SK-N-SH (cell line): Measurements from ENCODE around the gene NCAPD3. TPM values are rescaled to one million over a fixed set of nuclear protein-coding genes. Genes with fewer than 3 reads are reported as not detected.

Experiments
- CTCF ChIA-PET: fragments of 300-600, 350-600 bp; formaldehyde crosslinking; extraction: SDS; loops from one replicate; lab custom pipeline; 2021; lab: Yijun Ruan, JAX
- POLR2A ChIA-PET: fragments of 350-600 bp; sonication (Branson Sonifier 250); formaldehyde crosslinking; extraction: SDS; loops from one replicate; lab custom pipeline; 2020; ENCODE audit warnings: antibody characterized with exemption, inconsistent platforms; lab: Yijun Ruan, JAX
- DNase-seq: peaks from one replicate; pipeline ENCODE4 v3.0.0; 2012
- H2AFZ ChIP-seq: fragments of 200-600 bp; sonication (generic); 2 replicates; pipeline ENCODE4 v1.8.1; 2016; ENCODE audit warnings: antibody characterized with exemption, mild to moderate bottlenecking, low read depth
- H3F3A ChIP-seq: fragments of 200-600 bp; sonication (generic); replicated peaks from 2 replicates; pipeline ENCODE3; 2016; ENCODE audit warnings: antibody characterized with exemption, mild to moderate bottlenecking; ENCODE audit not compliant: insufficient read depth
- H3K27ac ChIP-seq, 2 experiments: fragments of 200-500 bp in 1 of 2; fragments of 200-600 bp in 1 of 2; sonication (Bioruptor generic) in 1 of 2; sonication (generic), shearing (Covaris generic) in 1 of 2; 2 replicates each; pipeline versions ENCODE4 v1.5.1 to v1.6.1; 2014 to 2016; ENCODE audit warnings: low read depth in 2 of 2, inconsistent platforms in 1 of 2, low read length in 1 of 2, mild to moderate bottlenecking in 1 of 2, mixed read lengths in 1 of 2
- H3K27me3 ChIP-seq: fragments of 200-600 bp; sonication (generic), shearing (Covaris generic); 2 replicates; pipeline ENCODE4 v1.6.1; 2016; ENCODE audit warnings: mixed run types; ENCODE audit not compliant: insufficient read depth
- H3K36me3 ChIP-seq, 2 experiments: fragments of 200-500 bp in 1 of 2; fragments of 200-600 bp in 1 of 2; sonication (Bioruptor generic) in 1 of 2; sonication (generic) in 1 of 2; replicated peaks in 1 of 2; 2 replicates each; pipeline versions ENCODE3 to v1.5.1; 2014 to 2016; ENCODE audit warnings: low read length in 1 of 2, mild to moderate bottlenecking in 1 of 2; ENCODE audit not compliant: insufficient read depth in 2 of 2, control insufficient read depth in 1 of 2
- H3K4me1 ChIP-seq, 2 experiments: fragments of 200-500 bp in 1 of 2; fragments of 200-600 bp in 1 of 2; sonication (Bioruptor generic) in 1 of 2; sonication (generic), shearing (Covaris generic) in 1 of 2; 2 replicates each; pipeline versions ENCODE4 v1.5.1 to v1.6.1; 2014 to 2016; ENCODE audit warnings: low read depth in 1 of 2, low read length in 1 of 2, mixed run types in 1 of 2; ENCODE audit not compliant: insufficient read depth in 2 of 2, control insufficient read depth in 1 of 2
- H3K4me2 ChIP-seq: fragments of 200-600 bp; sonication (generic), shearing (Covaris generic); 2 replicates; pipeline ENCODE4 v1.6.1; 2017; ENCODE audit warnings: mixed run types
- H3K4me3 ChIP-seq, 2 experiments: fragments of 200-500 bp in 1 of 2; fragments of 200-600 bp in 1 of 2; sonication (Bioruptor generic) in 1 of 2; sonication (generic), shearing (Covaris generic) in 1 of 2; 2 replicates each; pipeline versions ENCODE4 v1.5.1 to v1.8.1; 2014 to 2016; ENCODE audit warnings: low read depth in 2 of 2, inconsistent platforms in 1 of 2, low read length in 1 of 2, mild to moderate bottlenecking in 1 of 2, mixed read lengths in 1 of 2, moderate library complexity in 1 of 2
- H3K79me2 ChIP-seq: fragments of 200-600 bp; sonication (generic); 2 replicates; pipeline ENCODE4 v1.8.1; 2017; ENCODE audit warnings: mild to moderate bottlenecking; ENCODE audit not compliant: insufficient read depth
- H3K9ac ChIP-seq: fragments of 200-600 bp; sonication (generic); 2 replicates; pipeline ENCODE4 v1.6.1; 2017; ENCODE audit warnings: mixed run types
- H3K9me2 ChIP-seq: fragments of 200-600 bp; sonication (generic); 2 replicates; pipeline ENCODE4 v1.6.1; 2017; ENCODE audit warnings: mixed run types
- H3K9me3 ChIP-seq: fragments of 200-600 bp; sonication (generic); 2 replicates; pipeline ENCODE4 v1.6.1; 2017; ENCODE audit warnings: mixed run types, mild to moderate bottlenecking, moderate library complexity
- H4K20me1 ChIP-seq: fragments of 200-600 bp; sonication (generic); 2 replicates; pipeline ENCODE4 v1.6.1; 2017; ENCODE audit warnings: mild to moderate bottlenecking, mixed run types; ENCODE audit not compliant: insufficient read depth
- EP300 ChIP-seq, 2 experiments: IDR thresholded peaks; 2 replicates each; pipeline versions ENCODE4 v1.4.0 to v1.6.1; 2012; ENCODE audit warnings: borderline replicate concordance in 1 of 2, low read depth in 1 of 2, low read length in 1 of 2
- EZH2phosphoT487 ChIP-seq: fragments of 200-600 bp; sonication (generic); IDR thresholded peaks from 2 replicates; pipeline ENCODE4 v1.6.1; 2017; ENCODE audit warnings: low read depth, mixed run types, mild to moderate bottlenecking, antibody characterized with exemption, moderate library complexity, borderline replicate concordance
- FOSL2 ChIP-seq: IDR thresholded peaks from 2 replicates; pipeline ENCODE4 v1.4.0; 2012; ENCODE audit warnings: low read depth, mild to moderate bottlenecking, moderate library complexity, borderline replicate concordance
- GATA2 ChIP-seq: sonication (generic); formaldehyde crosslinking; IDR thresholded peaks from 2 replicates; pipeline ENCODE4 v1.5.0; 2020; ENCODE audit warnings: mild to moderate bottlenecking, missing genetic modification reagents
- JUND ChIP-seq: IDR thresholded peaks from 2 replicates; pipeline ENCODE4 v1.4.0; 2012
- MEF2A ChIP-seq: IDR thresholded peaks from 2 replicates; pipeline ENCODE4 v1.4.0; 2012; ENCODE audit warnings: low read depth, borderline replicate concordance
- NRF1 ChIP-seq: IDR thresholded peaks from 2 replicates; pipeline ENCODE4 v1.6.1; 2012; ENCODE audit warnings: low read depth, mild to moderate bottlenecking, low read length
- RAD21 ChIP-seq: IDR thresholded peaks from 2 replicates; pipeline ENCODE4 v1.6.1; 2012; ENCODE audit warnings: mild to moderate bottlenecking, low read length
- RCOR1 ChIP-seq: fragments of 150-350 bp; IDR thresholded peaks from 2 replicates; pipeline ENCODE4 v1.6.1; 2017; ENCODE audit warnings: antibody characterized with exemption, low read length
- RXRA ChIP-seq: IDR thresholded peaks from 2 replicates; pipeline ENCODE4 v1.4.0; 2012; ENCODE audit warnings: low read depth, mild to moderate bottlenecking, borderline replicate concordance
- SIN3A ChIP-seq: IDR thresholded peaks from 2 replicates; pipeline ENCODE4 v1.6.1; 2012; ENCODE audit warnings: low read depth, mild to moderate bottlenecking, low read length, moderate library complexity, borderline replicate concordance
- TAF1 ChIP-seq: IDR thresholded peaks from 2 replicates; pipeline ENCODE4 v1.6.1; 2012; ENCODE audit warnings: low read depth, mild to moderate bottlenecking, low read length, moderate library complexity, borderline replicate concordance
- TCF12 ChIP-seq: IDR thresholded peaks from 2 replicates; pipeline ENCODE4 v1.4.0; 2012
- YY1 ChIP-seq: IDR thresholded peaks from 2 replicates; pipeline ENCODE4 v1.4.0; 2012; ENCODE audit warnings: low read depth, mild to moderate bottlenecking
- WGBS: methylation state at CpG from one replicate; pipeline ENCODE4 v1.1.6; 2017; ENCODE audit warnings: low lambda C conversion rate; 5-methylcytosine and 5-hydroxymethylcytosine counted together
- polyA plus RNA-seq, 3 experiments: library from polyadenylated mRNA; depleted of rRNA; stranded (reverse); fragments of >200 nt; gene quantifications; 2 replicates each; pipeline ENCODE4 v1.2.3, GENCODE V29; 2012
- TF ChIP-seq, protein P1 (sequence below): fragments of 200-600 bp; sonication (generic); IDR thresholded peaks from 2 replicates; pipeline ENCODE4 v1.6.1; 2017; ENCODE audit warnings: antibody characterized with exemption, mild to moderate bottlenecking, moderate library complexity
- TF ChIP-seq, protein P2 (sequence below): fragments of 150-350 bp; IDR thresholded peaks from 2 replicates; pipeline ENCODE4 v1.6.1; 2017; ENCODE audit warnings: antibody characterized with exemption, low read length, low read depth, borderline replicate concordance
- TF ChIP-seq, protein P3 (sequence below): IDR thresholded peaks from 2 replicates; pipeline ENCODE4 v1.4.0; 2012; ENCODE audit warnings: low read depth, borderline replicate concordance
- TF ChIP-seq, protein P4 (sequence below): IDR thresholded peaks from 2 replicates; pipeline ENCODE4 v1.4.0; 2012; ENCODE audit warnings: low read depth

The NCAPD3 gene
- polyA plus RNA-seq, 1 of the 3 experiments (the other 2 are of a cell fraction) = 19.5 TPM

DNA sequence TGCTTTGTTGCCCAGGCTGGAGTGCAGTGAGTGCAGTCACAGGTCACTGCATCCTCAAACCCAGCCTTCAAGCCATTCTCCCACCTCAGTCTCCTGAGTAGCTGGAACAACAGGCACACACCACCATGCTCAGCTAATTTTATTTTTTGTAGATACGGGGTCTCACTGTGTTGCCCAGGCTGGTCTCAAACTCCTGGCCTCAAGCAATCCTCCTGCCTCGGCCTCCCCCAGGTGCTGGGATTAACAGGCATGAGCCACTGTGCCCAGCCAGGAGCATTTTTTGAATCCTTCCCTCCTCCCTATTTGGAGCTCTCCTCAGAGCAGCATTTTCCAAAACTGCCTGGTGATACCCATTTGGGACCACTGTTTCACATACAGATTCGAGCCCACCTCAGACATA lies 77.2 kb downstream of the NCAPD3 start:
- no peak overlapping the region for H3K4me3 ChIP-seq
- H3K36me3 ChIP-seq = peaks cover 40 to 54% of the 10 kb centered on the region in 2 experiments
- no peaks in the 10 kb centered on the region for H3K9me2 ChIP-seq
- H3F3A ChIP-seq = no peaks in the 10 kb centered on the region
- 100% methylated on average over 3 of the region's 3 CpGs for WGBS
- TF ChIP-seq, protein P1, sequence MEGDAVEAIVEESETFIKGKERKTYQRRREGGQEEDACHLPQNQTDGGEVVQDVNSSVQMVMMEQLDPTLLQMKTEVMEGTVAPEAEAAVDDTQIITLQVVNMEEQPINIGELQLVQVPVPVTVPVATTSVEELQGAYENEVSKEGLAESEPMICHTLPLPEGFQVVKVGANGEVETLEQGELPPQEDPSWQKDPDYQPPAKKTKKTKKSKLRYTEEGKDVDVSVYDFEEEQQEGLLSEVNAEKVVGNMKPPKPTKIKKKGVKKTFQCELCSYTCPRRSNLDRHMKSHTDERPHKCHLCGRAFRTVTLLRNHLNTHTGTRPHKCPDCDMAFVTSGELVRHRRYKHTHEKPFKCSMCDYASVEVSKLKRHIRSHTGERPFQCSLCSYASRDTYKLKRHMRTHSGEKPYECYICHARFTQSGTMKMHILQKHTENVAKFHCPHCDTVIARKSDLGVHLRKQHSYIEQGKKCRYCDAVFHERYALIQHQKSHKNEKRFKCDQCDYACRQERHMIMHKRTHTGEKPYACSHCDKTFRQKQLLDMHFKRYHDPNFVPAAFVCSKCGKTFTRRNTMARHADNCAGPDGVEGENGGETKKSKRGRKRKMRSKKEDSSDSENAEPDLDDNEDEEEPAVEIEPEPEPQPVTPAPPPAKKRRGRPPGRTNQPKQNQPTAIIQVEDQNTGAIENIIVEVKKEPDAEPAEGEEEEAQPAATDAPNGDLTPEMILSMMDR = no peak
- TF ChIP-seq GATA2 (CRISPR knock-in tag) = no peak
- no peak for TF ChIP-seq RAD21
- no peak for TF ChIP-seq MEF2A
- TF ChIP-seq TCF12 = no peak
- TF ChIP-seq, protein P2, sequence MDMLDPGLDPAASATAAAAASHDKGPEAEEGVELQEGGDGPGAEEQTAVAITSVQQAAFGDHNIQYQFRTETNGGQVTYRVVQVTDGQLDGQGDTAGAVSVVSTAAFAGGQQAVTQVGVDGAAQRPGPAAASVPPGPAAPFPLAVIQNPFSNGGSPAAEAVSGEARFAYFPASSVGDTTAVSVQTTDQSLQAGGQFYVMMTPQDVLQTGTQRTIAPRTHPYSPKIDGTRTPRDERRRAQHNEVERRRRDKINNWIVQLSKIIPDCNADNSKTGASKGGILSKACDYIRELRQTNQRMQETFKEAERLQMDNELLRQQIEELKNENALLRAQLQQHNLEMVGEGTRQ = no peak
- TF ChIP-seq, protein P3, sequence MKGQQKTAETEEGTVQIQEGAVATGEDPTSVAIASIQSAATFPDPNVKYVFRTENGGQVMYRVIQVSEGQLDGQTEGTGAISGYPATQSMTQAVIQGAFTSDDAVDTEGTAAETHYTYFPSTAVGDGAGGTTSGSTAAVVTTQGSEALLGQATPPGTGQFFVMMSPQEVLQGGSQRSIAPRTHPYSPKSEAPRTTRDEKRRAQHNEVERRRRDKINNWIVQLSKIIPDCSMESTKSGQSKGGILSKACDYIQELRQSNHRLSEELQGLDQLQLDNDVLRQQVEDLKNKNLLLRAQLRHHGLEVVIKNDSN = no peak
- no peak for TF ChIP-seq FOSL2
- TF ChIP-seq TAF1 = no peak
- TF ChIP-seq NRF1 = no peak
- no peak for TF ChIP-seq RXRA
- TF ChIP-seq, protein P4, sequence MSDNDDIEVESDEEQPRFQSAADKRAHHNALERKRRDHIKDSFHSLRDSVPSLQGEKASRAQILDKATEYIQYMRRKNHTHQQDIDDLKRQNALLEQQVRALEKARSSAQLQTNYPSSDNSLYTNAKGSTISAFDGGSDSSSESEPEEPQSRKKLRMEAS = no peak
- no peak for DNase-seq
- ChIA-PET CTCF (interaction anchor here (1.0 to 1.8 kb wide), 3 partner anchors 96 to 219 kb away, joined by 4 to 8 read pairs (median 6); no protein-coding TSS in a partner anchor), POLR2A (no interaction called here)
- H3K4me2 ChIP-seq = no peak overlapping the region
- H3K9me3 ChIP-seq = no peaks in the 10 kb centered on the region
- H3K79me2 ChIP-seq = no peaks in the 10 kb centered on the region
- 0 out of 2 replicates have a peak, but pooled peaks cover 2% of the 10 kb centered on the region for H4K20me1 ChIP-seq
- no peak overlapping the region for H2AFZ ChIP-seq
- no peaks in the 10 kb centered on the region; a peak in 1 of 4 replicates for H3K4me1 ChIP-seq
- no peaks in the 10 kb centered on the region for H3K27me3 ChIP-seq
- no peak overlapping the region for H3K9ac ChIP-seq
- H3K27ac ChIP-seq = no peak overlapping the region

DNA sequence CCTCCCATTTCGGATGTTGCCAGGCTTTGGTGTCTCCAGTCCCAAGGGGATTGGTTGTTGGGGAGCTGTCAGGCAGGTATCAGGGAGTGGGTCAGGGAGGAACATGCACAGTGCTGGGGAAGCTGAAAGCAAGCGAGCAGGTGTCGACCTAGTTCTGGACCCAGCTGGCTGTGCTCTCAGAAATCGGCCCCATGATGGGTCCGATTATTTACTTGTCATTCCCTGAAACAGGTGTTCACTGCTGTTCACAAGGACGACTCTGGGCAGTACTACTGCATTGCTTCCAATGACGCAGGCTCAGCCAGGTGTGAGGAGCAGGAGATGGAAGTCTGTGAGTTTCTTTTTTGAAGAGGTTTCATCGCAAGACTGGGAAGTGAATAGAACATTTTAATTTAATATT lies 78.1 kb downstream of the NCAPD3 start:
- WGBS = 96% methylated on average over 8 of the region's 8 CpGs
- Histone ChIP-seq H2AFZ (no peak overlapping the region), H3F3A (no peaks in the 10 kb centered on the region), H3K4me2 (no peak overlapping the region), H3K9me2 (no peaks in the 10 kb centered on the region), H3K36me3 (peaks cover 40 to 50% of the 10 kb centered on the region in 2 experiments), H3K9me3 (no peaks in the 10 kb centered on the region), H3K4me3 (no peak overlapping the region), H3K4me1 (no peaks in the 10 kb centered on the region; a peak in 1 of 4 replicates), H3K27ac (no peak overlapping the region), H3K27me3 (no peaks in the 10 kb centered on the region), H3K79me2 (no peaks in the 10 kb centered on the region), H3K9ac (no peak overlapping the region), H4K20me1 (0 out of 2 replicates have a peak, but pooled peaks cover 2% of the 10 kb centered on the region)
- DNase-seq = no peak
- ChIA-PET POLR2A (no interaction called here), CTCF (interaction anchor here (1.8 kb wide), 1 partner anchor 95 kb away, joined by 8 read pairs; no protein-coding TSS in a partner anchor)
- TF ChIP-seq RXRA (no peak), JUND (no peak), EP300 (IDR thresholded peaks at IDR 0.05; ENCODE audit: borderline replicate concordance in 1 of 2, low read depth in 1 of 2, low read length in 1 of 2) (no peak), SIN3A (no peak), YY1 (no peak), RCOR1 (no peak), TCF12 (no peak), MEF2A (no peak), FOSL2 (no peak), EZH2phosphoT487 (no peak)
- TF ChIP-seq, protein P1 = no peak
